GM12801 (cell line): ENCODE measurements around the gene MAP1LC3B2.

ENCODE experiments used
- CTCF ChIP-seq: IDR thresholded peaks from one replicate; pipeline ENCODE4 v1.5.1; 2011; ENCODE audit warnings: control low read depth; ENCODE audit not compliant: insufficient read length; ENCODE audit errors: extremely low read depth

Gene MAP1LC3B2

GRCh38 chr12:116591855-116592637 is 32.9 kb downstream of the MAP1LC3B2 start:
- TF ChIP-seq CTCF: no peak

- TF ChIP-seq CTCF: no peak
Measured at GRCh38 chr12:116592731-116593130, 33.5 kb downstream of the MAP1LC3B2 start.

GRCh38 chr12:116594325-116595038 is 35.3 kb downstream of the MAP1LC3B2 start:
- TF ChIP-seq CTCF: no peak

- no peak for TF ChIP-seq CTCF
Measured at GRCh38 chr12:116595186-116595585, 36.0 kb downstream of the MAP1LC3B2 start.

GRCh38 chr12:116595672-116596071 is 36.5 kb downstream of the MAP1LC3B2 start:
- TF ChIP-seq CTCF: no peak

GRCh38 chr12:116597886-116598285 is 38.7 kb downstream of the MAP1LC3B2 start:
- no peak for TF ChIP-seq CTCF

GRCh38 chr12:116598311-116599284 is 39.4 kb downstream of the MAP1LC3B2 start:
- TF ChIP-seq CTCF: no peak
